ENCODE results near the gene RAB6A. TPM values are rescaled to one million over a fixed set of nuclear protein-coding genes. Genes with fewer than 3 reads are reported as not detected.
"Not testable (repeated sequence)": the region's sequence is repeated elsewhere in the genome, so short reads cannot be mapped to it uniquely, and the experiment has no call there.

The RAB6A gene
- total RNA-seq, 1 donor from 2014 or later: 158 TPM

DNA sequence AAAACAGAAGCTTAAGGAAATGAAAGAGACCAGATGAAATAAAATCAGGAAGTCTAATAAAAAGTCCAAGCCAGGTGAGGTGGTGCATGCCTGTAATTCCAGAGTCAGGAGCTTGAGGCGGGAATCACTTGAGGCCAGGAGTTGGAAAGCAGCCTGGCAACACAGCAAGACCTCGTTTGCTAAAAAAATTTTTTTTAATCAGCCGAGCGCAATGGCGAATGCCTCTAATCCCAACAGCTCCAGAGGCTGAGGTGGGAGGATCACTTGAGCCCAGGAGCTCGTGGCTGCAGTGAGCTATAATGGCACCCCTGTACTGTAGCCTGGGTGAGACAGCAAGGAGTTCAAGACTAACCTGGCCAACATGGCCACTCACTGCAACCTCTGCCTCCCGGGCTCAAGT, 8.0 kb downstream of the RAB6A start:
- TF ChIP-seq, protein P1, sequence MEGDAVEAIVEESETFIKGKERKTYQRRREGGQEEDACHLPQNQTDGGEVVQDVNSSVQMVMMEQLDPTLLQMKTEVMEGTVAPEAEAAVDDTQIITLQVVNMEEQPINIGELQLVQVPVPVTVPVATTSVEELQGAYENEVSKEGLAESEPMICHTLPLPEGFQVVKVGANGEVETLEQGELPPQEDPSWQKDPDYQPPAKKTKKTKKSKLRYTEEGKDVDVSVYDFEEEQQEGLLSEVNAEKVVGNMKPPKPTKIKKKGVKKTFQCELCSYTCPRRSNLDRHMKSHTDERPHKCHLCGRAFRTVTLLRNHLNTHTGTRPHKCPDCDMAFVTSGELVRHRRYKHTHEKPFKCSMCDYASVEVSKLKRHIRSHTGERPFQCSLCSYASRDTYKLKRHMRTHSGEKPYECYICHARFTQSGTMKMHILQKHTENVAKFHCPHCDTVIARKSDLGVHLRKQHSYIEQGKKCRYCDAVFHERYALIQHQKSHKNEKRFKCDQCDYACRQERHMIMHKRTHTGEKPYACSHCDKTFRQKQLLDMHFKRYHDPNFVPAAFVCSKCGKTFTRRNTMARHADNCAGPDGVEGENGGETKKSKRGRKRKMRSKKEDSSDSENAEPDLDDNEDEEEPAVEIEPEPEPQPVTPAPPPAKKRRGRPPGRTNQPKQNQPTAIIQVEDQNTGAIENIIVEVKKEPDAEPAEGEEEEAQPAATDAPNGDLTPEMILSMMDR (conservative IDR thresholded peaks at IDR 0.05; ENCODE audit: low read depth, low read length): no peak
- no peak for DNase-seq (ENCODE audit: low read depth)
- no peak overlapping the region for H3K4me3 ChIP-seq (ENCODE audit: low read depth, low read length)

DNA sequence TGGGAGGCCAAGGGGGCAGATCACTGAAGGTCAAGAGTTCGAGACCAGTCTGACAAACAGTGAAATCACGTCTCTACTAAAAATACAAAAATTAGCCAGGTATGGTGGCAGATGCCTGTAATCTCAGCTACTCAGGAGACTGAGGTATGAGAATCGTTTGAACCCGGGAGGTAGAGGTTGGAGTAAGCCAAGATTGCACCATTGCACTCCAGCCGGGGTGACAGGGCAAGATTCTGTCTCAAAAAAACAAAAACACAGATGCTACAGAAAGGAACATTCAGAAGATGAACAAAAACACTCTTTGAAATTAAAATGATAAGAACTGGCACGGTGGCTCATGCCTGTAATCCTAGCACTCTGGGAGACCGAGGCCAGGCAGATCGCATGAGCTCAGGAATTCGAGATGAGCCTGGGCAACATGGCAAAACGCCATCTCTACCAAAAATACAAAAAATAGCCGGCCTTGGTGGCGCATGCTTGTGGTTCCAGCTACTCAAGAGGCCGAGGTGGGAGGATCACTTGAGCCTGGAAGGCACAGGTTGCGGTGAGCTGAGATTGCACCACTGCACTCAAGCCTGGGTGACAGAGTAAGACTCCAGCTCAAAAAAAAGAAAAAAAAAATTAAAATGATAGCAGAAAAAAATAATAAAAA, 8.5 kb downstream of the RAB6A start:
- no peak for DNase-seq (ENCODE audit: low read depth)
- H3K4me3 ChIP-seq (ENCODE audit: low read depth, low read length): no peak overlapping the region
- TF ChIP-seq, protein P1 (conservative IDR thresholded peaks at IDR 0.05; ENCODE audit: low read depth, low read length): no peak

DNA sequence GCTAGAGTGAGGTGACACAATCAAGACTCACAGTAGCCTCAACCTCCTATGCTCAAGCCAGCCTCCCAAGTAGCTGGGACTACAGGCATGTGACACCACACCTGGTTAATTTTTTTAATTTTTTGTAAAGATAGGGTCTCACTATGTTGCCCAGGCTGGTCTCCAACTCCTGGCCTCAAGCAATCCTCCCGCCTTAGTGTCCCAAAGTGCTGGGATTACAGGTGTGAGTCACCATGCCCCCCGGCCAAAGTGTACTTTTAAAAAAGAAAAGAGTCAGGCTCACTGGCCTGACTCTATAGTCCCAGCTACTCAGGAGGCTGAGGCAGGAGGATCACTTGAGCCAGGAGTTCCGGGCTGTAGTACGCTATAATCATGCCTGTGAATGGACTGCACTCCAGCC, 10.0 kb downstream of the RAB6A start:
- DNase-seq (ENCODE audit: low read depth); H3K4me3 ChIP-seq (ENCODE audit: low read depth, low read length): not testable (repeated sequence)

DNA sequence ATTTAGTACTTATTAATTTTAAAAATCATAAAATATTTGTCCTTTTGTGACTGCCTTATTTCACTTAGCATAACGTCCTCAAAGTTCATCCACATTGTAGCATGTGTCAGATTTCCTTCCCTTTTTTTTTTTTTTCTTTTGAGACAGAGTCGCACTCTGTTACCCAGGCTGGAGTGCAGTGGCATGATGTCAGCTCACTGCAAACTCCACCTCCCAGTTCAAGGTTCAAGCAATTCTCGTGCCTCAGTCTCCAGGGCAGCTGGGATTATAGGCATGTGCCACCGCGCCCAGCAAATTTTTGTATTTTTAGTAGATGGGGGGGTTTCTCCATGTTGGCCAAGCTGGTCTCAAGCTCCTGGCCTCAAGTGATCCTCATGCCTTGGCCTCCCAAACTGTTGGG, 10.6 kb downstream of the RAB6A start:
- H3K4me3 ChIP-seq (ENCODE audit: low read depth, low read length): no peak overlapping the region
- TF ChIP-seq, protein P1 (conservative IDR thresholded peaks at IDR 0.05; ENCODE audit: low read depth, low read length): no peak
- DNase-seq (ENCODE audit: low read depth): no peak

DNA sequence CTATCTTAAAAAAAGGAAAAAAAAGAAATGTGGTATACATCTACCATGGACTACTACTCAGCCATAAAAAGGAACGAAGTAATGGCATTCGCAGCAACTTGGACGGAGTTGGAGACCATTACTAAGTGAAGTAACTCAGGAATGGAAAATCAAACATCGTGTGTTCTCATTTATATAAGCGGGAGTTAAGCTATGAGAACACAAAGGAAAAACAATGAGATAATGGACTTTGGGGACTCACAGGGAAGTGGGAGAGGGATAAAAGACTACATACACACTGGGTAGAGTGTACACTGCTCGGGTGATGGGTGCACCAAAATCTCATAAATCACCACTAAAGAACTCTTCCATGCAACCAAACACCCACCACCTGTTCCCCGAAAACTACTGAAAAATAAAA, 11.8 kb downstream of the RAB6A start:
- TF ChIP-seq, protein P1 (conservative IDR thresholded peaks at IDR 0.05; ENCODE audit: low read depth, low read length): no peak
- DNase-seq (ENCODE audit: low read depth): no peak

DNA sequence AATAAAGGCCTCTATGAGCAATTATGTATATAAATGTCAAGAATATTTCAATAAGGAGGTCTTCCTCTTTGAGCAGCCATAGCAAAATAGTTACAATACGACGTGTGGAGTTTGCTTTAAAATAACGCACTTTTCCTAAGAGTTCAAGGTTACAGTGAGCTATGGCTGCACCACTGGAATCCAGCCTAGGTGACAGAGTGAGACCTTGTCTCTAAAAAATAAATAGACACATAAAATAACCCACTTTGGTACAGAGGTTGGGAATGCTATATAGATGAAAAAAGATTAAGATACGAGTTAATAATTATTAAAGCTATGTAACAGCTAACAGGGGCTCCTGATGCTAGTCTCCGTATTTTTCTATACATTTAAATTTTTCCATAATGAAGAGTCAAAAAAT, 12.6 kb downstream of the RAB6A start:
- no peak for DNase-seq (ENCODE audit: low read depth)
- TF ChIP-seq, protein P1 (conservative IDR thresholded peaks at IDR 0.05; ENCODE audit: low read depth, low read length): no peak
- no peak overlapping the region for H3K4me3 ChIP-seq (ENCODE audit: low read depth, low read length)

More for the DNA sequence above, 11.8 kb downstream of the RAB6A start:
- no peak overlapping the region for H3K4me3 ChIP-seq (ENCODE audit: low read depth, low read length)

DNA sequence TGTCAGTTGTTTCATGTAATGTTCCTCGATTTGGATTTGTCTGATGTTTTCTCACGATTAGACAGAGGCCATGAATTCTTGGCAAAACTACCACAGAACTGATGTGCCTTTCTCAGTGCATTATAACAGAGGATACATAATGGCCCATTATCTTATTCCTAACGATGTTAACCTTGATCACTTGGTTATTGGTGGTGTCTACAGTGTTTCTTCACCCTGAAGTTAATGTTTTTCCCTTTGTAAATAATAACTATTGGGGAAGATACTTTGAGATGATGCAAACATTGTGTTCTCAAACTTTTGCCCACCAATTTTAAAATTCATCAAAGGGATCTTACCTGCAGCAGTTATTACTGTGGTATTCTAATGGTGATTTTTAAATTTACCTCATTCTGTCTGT, 13.1 kb downstream of the RAB6A start:
- TF ChIP-seq, protein P1 (conservative IDR thresholded peaks at IDR 0.05; ENCODE audit: low read depth, low read length): no peak
- no peak overlapping the region for H3K4me3 ChIP-seq (ENCODE audit: low read depth, low read length)
- no peak for DNase-seq (ENCODE audit: low read depth)

Data from epithelial cell of proximal tubule (primary cell).